Coronary artery (tissue), 2 donors: ENCODE data around the gene MORC4.

Experiments used
- DNase-seq: peaks from one replicate; pipeline ENCODE4 v3.0.0-alpha.2; 2017; ENCODE audit warnings: low spot score
- H3K27ac ChIP-seq, 2 donors: fragments of 200-600 bp; sonication (generic); one replicate each; pipeline ENCODE4 v1.5.1; 2016 to 2019
- H3K4me3 ChIP-seq: fragments of 200-600 bp; sonication (generic); 2 replicates; pipeline ENCODE4 v1.5.1; 2016; ENCODE audit warnings: mild to moderate bottlenecking, moderate library complexity
- TF ChIP-seq, protein P1 (sequence below): fragments of 200-600 bp; sonication (generic); IDR thresholded peaks from one replicate; pipeline ENCODE4 v1.5.1; 2019; ENCODE audit warnings: antibody characterized with exemption

The MORC4 gene

GRCh38 chrX:106949366-106949765 is 50.6 kb downstream of the MORC4 start:
- H3K4me3 ChIP-seq: no peak overlapping the region
- TF ChIP-seq, protein P1, sequence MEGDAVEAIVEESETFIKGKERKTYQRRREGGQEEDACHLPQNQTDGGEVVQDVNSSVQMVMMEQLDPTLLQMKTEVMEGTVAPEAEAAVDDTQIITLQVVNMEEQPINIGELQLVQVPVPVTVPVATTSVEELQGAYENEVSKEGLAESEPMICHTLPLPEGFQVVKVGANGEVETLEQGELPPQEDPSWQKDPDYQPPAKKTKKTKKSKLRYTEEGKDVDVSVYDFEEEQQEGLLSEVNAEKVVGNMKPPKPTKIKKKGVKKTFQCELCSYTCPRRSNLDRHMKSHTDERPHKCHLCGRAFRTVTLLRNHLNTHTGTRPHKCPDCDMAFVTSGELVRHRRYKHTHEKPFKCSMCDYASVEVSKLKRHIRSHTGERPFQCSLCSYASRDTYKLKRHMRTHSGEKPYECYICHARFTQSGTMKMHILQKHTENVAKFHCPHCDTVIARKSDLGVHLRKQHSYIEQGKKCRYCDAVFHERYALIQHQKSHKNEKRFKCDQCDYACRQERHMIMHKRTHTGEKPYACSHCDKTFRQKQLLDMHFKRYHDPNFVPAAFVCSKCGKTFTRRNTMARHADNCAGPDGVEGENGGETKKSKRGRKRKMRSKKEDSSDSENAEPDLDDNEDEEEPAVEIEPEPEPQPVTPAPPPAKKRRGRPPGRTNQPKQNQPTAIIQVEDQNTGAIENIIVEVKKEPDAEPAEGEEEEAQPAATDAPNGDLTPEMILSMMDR: no peak
- no peak overlapping the region for H3K27ac ChIP-seq
- DNase-seq: no peak

DNA sequence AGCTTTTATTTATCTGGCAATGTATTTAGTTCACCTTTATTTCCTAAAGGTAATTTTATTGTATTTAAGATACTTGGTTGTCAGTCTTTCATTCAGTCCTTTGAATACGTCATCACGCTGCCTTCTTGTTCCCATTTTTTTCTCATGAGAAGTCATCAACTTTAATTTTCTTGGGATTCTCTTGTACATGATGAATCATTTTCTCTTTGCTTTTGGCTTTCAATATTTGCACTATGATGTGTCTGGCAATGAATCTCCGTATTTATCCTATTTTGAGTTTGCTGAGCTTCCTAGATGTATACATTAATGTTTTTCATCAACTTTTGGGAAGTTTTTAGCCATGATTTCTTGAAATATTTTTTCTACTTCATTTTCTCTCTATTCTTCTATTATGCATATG is 51.4 kb downstream of the MORC4 start:
- TF ChIP-seq, protein P1: no peak
- Histone ChIP-seq H3K4me3 (no peak overlapping the region), H3K27ac (no peak overlapping the region)
- no peak for DNase-seq

DNA sequence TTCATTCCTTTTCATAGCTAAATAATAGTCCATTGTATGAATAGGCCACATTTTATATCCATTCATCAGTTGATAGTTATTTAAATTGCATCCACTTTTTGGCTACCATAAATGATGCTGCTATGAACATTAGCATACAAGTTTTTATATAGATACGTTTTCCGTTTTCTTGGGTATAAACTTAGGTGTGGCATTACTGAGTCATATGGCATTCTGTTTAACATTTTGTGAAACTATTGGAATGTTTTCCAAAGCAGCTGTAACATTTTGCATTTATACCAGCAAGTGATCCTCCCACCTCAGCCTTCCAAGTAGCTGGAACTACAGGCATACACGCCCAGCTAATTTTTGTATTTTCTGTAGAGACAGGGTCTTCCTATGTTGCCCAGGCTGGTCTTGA is 53.5 kb downstream of the MORC4 start:
- no peak for DNase-seq
- H3K27ac ChIP-seq: no peak overlapping the region
- H3K4me3 ChIP-seq: no peak overlapping the region
- TF ChIP-seq, protein P1: no peak

DNA sequence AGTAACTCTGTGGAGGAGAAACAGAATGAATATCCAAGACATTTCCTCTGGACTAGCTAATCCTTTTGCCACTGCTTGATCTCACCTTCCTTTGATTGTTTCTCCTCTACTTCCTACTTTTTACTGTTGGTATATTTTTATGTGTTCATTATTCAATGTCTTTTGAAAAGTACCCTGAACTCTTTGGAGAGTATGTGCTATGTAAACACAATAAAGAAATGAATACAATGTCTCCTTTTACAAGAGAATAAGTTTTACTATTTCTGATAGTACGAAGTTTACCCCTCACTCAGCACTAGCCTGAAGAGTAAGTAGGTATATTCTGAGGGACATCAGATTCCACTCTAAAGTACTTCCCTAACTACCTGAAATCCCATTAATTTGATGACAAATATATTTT is 59.9 kb downstream of the MORC4 start:
- TF ChIP-seq, protein P1: no peak
- H3K27ac ChIP-seq: no peak overlapping the region
- DNase-seq: no peak
- no peak overlapping the region for H3K4me3 ChIP-seq

GRCh38 chrX:106939566-106939965 is 60.4 kb downstream of the MORC4 start:
- TF ChIP-seq, protein P1: no peak
- H3K4me3 ChIP-seq: no peak overlapping the region
- no peak overlapping the region for H3K27ac ChIP-seq
- DNase-seq: no peak

- no peak overlapping the region for H3K27ac ChIP-seq
- H3K4me3 ChIP-seq: no peak overlapping the region
- TF ChIP-seq, protein P1: no peak
- no peak for DNase-seq
These were observed 63.8 kb downstream of the MORC4 start for GRCh38 chrX:106936246-106936645.

GRCh38 chrX:106935175-106935574 is 64.8 kb downstream of the MORC4 start:
- TF ChIP-seq, protein P1: no peak
- no peak overlapping the region for H3K27ac ChIP-seq
- no peak for DNase-seq
- no peak overlapping the region for H3K4me3 ChIP-seq
